ENCODE data around the gene TLR9. TPM values are rescaled to one million over a fixed set of nuclear protein-coding genes. Genes with fewer than 3 reads are reported as not detected.

Gene TLR9
- total RNA-seq, 4 donors from 2014 or later = 0.19 TPM; not detected in 3

DNA sequence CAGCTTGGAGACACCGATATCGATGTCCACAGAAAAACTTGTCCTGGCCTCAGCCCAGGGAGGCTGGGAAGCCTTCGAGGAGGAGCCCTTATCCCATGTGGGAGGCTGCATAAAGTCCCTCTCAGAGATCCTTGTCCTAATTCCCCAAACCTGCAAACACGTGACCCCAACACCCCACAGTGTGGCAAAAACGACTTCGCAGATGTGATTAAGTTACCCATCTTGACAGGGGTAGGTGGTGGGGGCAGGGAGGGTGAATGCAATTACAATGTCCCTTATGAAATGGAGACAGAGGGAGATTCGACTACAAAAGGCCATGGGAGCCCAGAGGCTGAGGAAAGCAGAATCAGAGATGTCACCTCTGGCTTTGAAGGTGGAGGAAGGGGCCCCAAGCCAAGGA is 2.3 kb upstream of the TLR9 start:
- ATAC-seq (ENCODE audit: low FRiP score) = no peak
- DNase-seq (ENCODE audit: low spot score) = no peak
- TF ChIP-seq, protein P1, sequence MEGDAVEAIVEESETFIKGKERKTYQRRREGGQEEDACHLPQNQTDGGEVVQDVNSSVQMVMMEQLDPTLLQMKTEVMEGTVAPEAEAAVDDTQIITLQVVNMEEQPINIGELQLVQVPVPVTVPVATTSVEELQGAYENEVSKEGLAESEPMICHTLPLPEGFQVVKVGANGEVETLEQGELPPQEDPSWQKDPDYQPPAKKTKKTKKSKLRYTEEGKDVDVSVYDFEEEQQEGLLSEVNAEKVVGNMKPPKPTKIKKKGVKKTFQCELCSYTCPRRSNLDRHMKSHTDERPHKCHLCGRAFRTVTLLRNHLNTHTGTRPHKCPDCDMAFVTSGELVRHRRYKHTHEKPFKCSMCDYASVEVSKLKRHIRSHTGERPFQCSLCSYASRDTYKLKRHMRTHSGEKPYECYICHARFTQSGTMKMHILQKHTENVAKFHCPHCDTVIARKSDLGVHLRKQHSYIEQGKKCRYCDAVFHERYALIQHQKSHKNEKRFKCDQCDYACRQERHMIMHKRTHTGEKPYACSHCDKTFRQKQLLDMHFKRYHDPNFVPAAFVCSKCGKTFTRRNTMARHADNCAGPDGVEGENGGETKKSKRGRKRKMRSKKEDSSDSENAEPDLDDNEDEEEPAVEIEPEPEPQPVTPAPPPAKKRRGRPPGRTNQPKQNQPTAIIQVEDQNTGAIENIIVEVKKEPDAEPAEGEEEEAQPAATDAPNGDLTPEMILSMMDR (IDR thresholded peaks at IDR 0.05) = no peak

DNA sequence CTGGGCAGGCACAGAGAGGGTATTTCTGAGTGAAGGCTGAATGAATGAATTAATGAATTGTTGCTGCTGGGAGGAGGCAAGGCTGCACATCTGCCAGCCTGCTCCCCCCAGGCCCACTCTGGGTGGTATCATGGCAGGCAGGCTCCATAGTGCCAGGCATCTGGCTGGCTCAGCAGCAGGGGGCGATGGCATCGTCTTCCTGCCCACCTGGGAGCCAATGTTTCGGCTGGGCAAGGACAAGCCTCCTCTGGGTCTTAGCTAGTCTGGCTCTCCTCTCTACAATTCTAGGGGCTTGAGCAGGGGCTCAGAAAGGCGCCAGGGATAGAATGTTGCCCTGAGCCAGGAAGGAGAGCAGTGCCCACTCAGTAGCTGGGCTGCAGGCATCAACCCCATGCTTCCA is 1.7 kb upstream of the TLR9 start:
- ATAC-seq (ENCODE audit: low FRiP score) = no peak
- TF ChIP-seq, protein P1 (IDR thresholded peaks at IDR 0.05) = no peak
- no peak for DNase-seq (ENCODE audit: low spot score)

DNA sequence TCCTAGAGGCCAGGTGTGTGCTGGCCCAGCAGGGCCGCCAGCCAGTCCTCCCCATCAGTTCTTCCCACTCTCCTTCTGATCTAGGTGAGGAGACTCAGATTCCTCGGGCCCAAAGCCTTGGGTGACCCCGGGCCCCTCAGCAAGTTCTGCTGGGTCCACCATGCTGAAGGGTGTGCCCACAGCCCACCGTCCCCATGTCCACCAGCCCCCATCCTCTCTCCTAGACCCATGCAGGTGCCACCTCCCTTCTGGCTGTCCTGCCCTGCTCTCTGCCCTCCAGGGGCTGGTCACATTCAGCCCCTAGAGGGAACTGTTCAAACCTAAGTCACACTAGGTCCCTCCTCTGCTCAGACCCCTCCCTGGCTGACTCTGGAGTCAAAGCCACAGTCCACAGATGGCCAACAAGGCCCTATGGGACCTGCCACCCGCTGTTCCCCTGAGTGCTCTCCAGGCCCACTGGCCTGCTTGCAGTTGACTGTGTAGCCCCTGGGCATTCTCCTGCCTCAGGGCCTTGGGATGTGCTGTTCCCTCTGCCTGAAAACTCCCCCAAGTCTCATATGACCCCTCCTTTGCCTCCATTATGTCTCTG is 878 bp upstream of the TLR9 start:
- TF ChIP-seq, protein P1 (IDR thresholded peaks at IDR 0.05) = no peak
- DNase-seq (ENCODE audit: low spot score) (no peak), ATAC-seq (ENCODE audit: low FRiP score) (no peak)

DNA sequence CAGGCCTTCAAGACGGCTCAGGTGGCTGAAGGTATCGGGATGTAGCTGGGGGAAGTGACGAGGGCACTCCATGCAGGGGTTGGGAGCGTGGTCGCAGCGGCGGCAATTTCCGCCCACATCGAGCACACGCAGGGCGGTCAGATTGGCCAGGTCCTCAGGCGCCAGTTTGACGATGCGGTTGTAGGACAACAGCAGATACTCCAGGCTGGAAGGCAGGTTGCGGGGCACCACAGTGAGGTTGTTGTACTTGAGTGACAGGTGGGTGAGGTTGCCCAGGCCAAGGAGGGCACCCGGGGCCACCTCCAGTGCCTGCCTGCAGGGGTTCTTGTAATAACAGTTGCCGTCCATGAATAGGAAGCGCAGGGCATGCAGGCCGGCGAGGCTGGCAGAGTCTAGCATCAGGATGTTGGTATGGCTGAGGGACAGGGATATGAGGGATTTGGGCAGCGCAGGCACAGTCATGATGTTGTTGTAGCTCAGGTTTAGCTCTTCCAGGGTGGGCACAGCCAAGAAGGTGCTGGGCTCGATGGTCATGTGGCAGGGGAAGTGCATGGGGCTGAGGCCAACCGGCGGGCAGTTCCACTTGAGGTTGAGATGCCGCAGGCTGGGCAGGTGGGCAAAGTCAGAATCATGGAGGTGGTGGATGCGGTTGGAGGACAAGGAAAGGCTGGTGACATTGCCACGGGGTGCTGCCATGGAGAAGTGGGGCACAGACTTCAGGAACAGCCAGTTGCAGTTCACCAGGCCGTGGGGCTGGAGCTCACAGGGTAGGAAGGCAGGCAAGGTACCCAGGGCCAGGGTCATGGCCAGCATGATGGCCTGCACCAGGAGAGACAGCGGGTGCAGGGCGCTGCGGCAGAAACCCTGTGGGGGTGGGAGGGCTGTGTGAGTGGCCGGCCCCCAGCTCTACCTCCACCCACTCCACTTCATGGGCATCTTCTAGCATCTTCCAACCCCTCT is 1.7 kb downstream of the TLR9 start:
- ATAC-seq (ENCODE audit: low FRiP score) (no peak), DNase-seq (ENCODE audit: low spot score) (no peak)
- TF ChIP-seq, protein P1 (IDR thresholded peaks at IDR 0.05) = no peak

DNA sequence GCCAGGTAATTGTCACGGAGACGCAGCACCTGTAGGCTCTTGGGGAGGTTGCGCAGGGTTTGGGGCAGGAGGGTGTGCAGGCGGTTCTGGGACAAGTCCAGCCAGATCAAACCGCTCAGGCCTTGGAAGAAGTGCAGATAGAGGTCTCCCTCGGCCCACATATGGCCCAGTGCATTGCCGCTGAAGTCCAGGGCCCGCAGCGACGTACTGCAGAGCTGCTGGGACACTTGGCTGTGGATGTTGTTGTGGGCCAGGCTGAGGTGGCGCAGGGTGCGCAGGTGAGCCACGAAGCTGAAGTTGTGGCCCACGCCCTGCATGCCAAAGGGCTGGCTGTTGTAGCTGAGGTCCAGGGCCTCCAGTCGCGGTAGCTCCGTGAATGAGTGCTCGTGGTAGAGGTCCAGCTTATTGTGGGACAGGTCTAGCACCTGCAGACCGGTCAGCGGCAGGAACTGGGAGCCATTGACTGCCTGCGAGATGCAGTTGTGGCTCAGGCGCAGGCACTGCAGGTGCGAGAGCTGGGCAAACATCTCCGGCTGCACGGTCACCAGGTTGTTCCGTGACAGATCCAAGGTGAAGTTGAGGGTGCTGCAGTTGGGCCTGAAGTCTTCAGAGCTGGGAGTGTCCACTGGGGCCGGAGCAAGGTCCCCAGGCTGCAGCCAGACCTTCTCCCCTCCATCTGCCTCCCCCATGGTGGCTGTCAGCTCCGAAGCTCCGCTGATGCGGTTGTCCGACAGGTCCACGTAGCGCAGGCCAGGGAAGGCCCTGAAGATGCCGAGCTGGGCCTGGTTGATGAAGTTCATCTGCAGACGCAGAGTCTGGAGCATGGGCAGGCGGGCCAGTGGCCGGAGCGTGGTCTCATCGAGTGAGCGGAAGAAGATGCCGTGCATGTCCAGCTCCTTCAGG is 2.9 kb downstream of the TLR9 start:
- no peak for DNase-seq (ENCODE audit: low spot score)
- ATAC-seq (ENCODE audit: low FRiP score) = no peak
- TF ChIP-seq, protein P1 (IDR thresholded peaks at IDR 0.05) = no peak

DNA sequence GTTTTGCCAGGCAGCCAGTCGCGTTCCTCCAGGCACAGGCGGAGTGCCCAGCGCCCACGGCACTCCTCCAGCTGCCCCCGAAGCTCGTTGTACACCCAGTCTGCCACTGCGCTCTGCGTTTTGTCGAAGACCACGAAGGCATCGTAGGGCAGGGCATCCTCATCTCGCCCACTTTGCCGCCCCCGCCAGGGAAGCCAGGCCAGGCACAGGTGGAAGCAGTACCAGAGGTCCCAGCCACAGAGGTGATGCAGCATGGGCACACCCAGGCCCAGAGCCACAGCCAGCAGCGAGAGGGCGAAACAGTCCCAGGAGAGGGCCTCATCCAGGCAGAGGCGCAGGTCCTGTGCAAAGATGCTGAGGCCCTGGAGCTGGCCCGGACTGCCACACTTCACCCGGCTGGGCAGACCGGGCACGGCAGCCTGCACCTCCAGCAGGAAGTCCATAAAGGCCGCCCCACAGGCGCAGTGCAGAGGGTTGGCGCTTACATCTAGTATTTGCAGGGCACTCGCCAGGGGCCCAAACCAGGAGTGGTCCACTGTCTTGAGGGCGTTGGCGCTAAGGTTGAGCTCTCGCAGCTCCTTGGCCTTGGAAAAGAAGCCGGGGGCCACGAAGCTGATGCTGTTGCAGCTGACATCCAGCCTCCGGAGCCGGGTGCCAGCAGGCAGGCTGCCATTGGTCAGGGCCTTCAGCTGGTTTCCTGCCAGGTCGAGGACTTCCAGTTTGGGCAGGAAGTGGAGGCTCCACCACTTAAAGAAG is 3.7 kb downstream of the TLR9 start:
- DNase-seq (ENCODE audit: low spot score) (no peak), ATAC-seq (ENCODE audit: low FRiP score) (no peak)
- TF ChIP-seq, protein P1 (IDR thresholded peaks at IDR 0.05) = no peak
